H1 (cell line): ENCODE results near the gene TAPT1.

ENCODE experiments used
- CBX5 ChIP-seq: fragments of 300-800, 300-1000 bp; sonication (generic); IDR thresholded peaks from 2 replicates; pipeline ENCODE4 v1.7.1; 2016; ENCODE audit warnings: antibody characterized with exemption, low read length, low read depth
- CREB1 ChIP-seq: IDR thresholded peaks from 2 replicates; pipeline ENCODE4 v1.6.1; 2012; ENCODE audit warnings: inconsistent platforms
- CTCF ChIP-seq, 3 experiments: IDR thresholded peaks; 1 replicate in 2 of 3; 2 replicates in 1 of 3; pipeline versions ENCODE4 v1.5.1 to v1.6.1; 2011; ENCODE audit warnings: low read length in 3 of 3, mild to moderate bottlenecking in 3 of 3, inconsistent platforms in 2 of 3, low read depth in 1 of 3, moderate library complexity in 1 of 3; ENCODE audit not compliant: insufficient read depth in 1 of 3; ENCODE audit errors: control extremely low read depth in 1 of 3
- EZH2 ChIP-seq: fragments of 200-600 bp; sonication (generic); IDR thresholded peaks from 2 replicates; pipeline ENCODE4 v1.7.1; 2012; ENCODE audit warnings: low read depth, mild to moderate bottlenecking, moderate library complexity, low read length, inconsistent platforms; ENCODE audit not compliant: severe bottlenecking
- POLR2A ChIP-seq, 2 experiments: IDR thresholded peaks; 1 replicate in 1 of 2; 2 replicates in 1 of 2; pipeline ENCODE4 v1.6.1; 2011; ENCODE audit warnings: low read depth in 2 of 2, low read length in 2 of 2, mild to moderate bottlenecking in 2 of 2; ENCODE audit errors: control extremely low read depth in 1 of 2
- RAD21 ChIP-seq, 2 experiments: IDR thresholded peaks in 1 of 2; conservative IDR thresholded peaks in 1 of 2; 2 replicates each; pipeline ENCODE4 v1.6.1; 2011; ENCODE audit warnings: low read depth in 2 of 2, low read length in 2 of 2, improper control_type of control experiment in 1 of 2, inconsistent platforms in 1 of 2, mild to moderate bottlenecking in 1 of 2, moderate library complexity in 1 of 2
- YY1 ChIP-seq: IDR thresholded peaks from 2 replicates; pipeline ENCODE4 v1.6.1; 2011; ENCODE audit warnings: low read depth, mild to moderate bottlenecking, low read length

DNA sequence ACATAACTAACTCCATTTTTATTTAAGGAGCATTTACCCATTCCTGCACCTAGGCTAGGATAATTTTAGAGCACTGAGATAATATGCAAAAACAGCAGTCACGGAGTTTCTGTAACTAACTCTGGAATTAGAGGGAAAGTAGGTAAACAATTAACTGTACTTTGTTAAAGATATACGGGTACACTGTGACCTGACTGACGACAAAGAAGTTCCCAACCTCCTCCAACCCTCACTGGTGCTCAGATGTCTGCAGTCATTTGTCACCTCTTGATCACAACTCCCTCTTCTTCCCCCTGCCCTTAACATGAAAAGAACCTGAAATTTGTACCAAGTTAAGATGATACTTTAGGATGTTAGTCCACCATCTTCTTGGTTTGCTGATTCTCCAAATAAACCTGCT, 42.0 kb upstream of the TAPT1 start:
- TF ChIP-seq POLR2A (IDR thresholded peaks at IDR 0.05; ENCODE audit: control extremely low read depth in 1 of 2, low read depth in 2 of 2, low read length in 2 of 2) (no peak), EZH2 (no peak), CTCF (IDR thresholded peaks at IDR 0.05; ENCODE audit: control extremely low read depth in 1 of 3, insufficient read depth in 1 of 3, low read depth in 1 of 3, low read length in 3 of 3) (no peak), CBX5 (no peak), CREB1 (no peak), YY1 (no peak), RAD21 (IDR thresholded peaks at IDR 0.05 in 1 of 2, conservative IDR thresholded peaks at IDR 0.05 in 1 of 2; ENCODE audit: low read depth in 2 of 2, low read length in 2 of 2) (no peak)
